Progenitor cell of endocrine pancreas (in vitro differentiated cells): ENCODE data around the gene LIPT2. TPM values are rescaled to one million over a fixed set of nuclear protein-coding genes. Genes with fewer than 3 reads are reported as not detected.

Experiments
- DNase-seq: peaks from one replicate; pipeline ENCODE4 v3.0.0; 2021; ENCODE audit warnings: low spot score; ENCODE audit not compliant: unreplicated experiment
- H3K27ac Mint-ChIP-seq: 2 replicates; pipeline ENCODE4 v1.8.0; 2021; ENCODE audit warnings: mild to moderate bottlenecking, moderate library complexity, mixed read lengths
- H3K27me3 Mint-ChIP-seq: 2 replicates; pipeline ENCODE4 v1.8.0; 2021; ENCODE audit warnings: mixed read lengths
- H3K36me3 Mint-ChIP-seq: 2 replicates; pipeline ENCODE4 v1.8.0; 2022; ENCODE audit warnings: mixed read lengths; ENCODE audit not compliant: insufficient read depth
- H3K4me1 Mint-ChIP-seq: 2 replicates; pipeline ENCODE4 v1.8.0; 2021; ENCODE audit warnings: low read depth, mixed read lengths
- H3K4me3 Mint-ChIP-seq: 2 replicates; pipeline ENCODE4 v1.8.0; 2021; ENCODE audit warnings: low read depth, mild to moderate bottlenecking, moderate library complexity, mixed read lengths
- H3K9me3 Mint-ChIP-seq: 2 replicates; pipeline ENCODE4 v1.8.0; 2021; ENCODE audit warnings: low read depth, mixed read lengths
- CTCF ChIP-seq: fragments of 200-600 bp; sonication (generic); IDR thresholded peaks from one replicate; pipeline ENCODE4 v1.5.0; 2021; ENCODE audit warnings: antibody characterized with exemption, mild to moderate bottlenecking; ENCODE audit not compliant: unreplicated experiment
- total RNA-seq: library from RNA; stranded (reverse); gene quantifications from 2 replicates; pipeline ENCODE4 v1.2.1, GENCODE V29; 2021

Gene LIPT2
- total RNA-seq, 1 donor from 2014 or later, result 9.1 TPM

DNA sequence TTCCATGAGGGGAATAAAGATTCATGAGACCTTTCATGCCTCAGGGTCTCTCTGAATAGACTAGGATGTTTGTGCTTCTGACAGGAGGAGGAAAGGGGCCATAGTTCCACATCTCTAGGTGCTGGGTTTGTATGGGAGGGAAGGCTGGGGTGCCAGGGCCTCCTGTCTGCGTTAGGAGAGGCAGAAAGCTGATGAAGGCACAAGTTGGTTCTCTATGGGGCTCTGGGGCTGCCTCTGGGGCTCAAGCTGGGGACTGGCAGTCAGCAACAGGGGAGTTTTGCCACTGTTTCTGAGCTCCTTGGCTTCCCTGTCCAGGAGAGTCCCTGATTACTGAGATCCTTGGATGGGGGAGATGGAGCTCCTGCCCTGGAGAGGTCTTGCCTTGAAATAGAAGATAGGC lies 30.3 kb downstream of the LIPT2 start:
- H3K27me3 Mint-ChIP-seq, result peaks cover 39% of the 10 kb centered on the region
- no peaks in the 10 kb centered on the region for H3K36me3 Mint-ChIP-seq
- no peak overlapping the region for H3K4me3 Mint-ChIP-seq
- no peaks in the 10 kb centered on the region for H3K9me3 Mint-ChIP-seq
- no peak for TF ChIP-seq CTCF
- H3K4me1 Mint-ChIP-seq, result peaks cover 2% of the 10 kb centered on the region
- no peak for DNase-seq
- no peak overlapping the region for H3K27ac Mint-ChIP-seq

- no peaks in the 10 kb centered on the region for H3K9me3 Mint-ChIP-seq
- no peak overlapping the region for H3K27ac Mint-ChIP-seq
- no peak for TF ChIP-seq CTCF
- peaks cover 33% of the 10 kb centered on the region for H3K27me3 Mint-ChIP-seq
- peaks cover 2% of the 10 kb centered on the region for H3K4me1 Mint-ChIP-seq
- H3K4me3 Mint-ChIP-seq, result no peak overlapping the region
- H3K36me3 Mint-ChIP-seq, result no peaks in the 10 kb centered on the region
- no peak for DNase-seq
Measured at GRCh38 chr11:74462631-74463030, 30.9 kb downstream of the LIPT2 start.

- no peak overlapping the region for H3K4me3 Mint-ChIP-seq
- H3K27me3 Mint-ChIP-seq, result peaks cover 31% of the 10 kb centered on the region
- H3K27ac Mint-ChIP-seq, result no peak overlapping the region
- H3K9me3 Mint-ChIP-seq, result no peaks in the 10 kb centered on the region
- no peak for TF ChIP-seq CTCF
- no peaks in the 10 kb centered on the region for H3K36me3 Mint-ChIP-seq
- DNase-seq, result no peak
- H3K4me1 Mint-ChIP-seq, result peaks cover 2% of the 10 kb centered on the region
Measured at GRCh38 chr11:74462009-74462408, 31.5 kb downstream of the LIPT2 start.

DNA sequence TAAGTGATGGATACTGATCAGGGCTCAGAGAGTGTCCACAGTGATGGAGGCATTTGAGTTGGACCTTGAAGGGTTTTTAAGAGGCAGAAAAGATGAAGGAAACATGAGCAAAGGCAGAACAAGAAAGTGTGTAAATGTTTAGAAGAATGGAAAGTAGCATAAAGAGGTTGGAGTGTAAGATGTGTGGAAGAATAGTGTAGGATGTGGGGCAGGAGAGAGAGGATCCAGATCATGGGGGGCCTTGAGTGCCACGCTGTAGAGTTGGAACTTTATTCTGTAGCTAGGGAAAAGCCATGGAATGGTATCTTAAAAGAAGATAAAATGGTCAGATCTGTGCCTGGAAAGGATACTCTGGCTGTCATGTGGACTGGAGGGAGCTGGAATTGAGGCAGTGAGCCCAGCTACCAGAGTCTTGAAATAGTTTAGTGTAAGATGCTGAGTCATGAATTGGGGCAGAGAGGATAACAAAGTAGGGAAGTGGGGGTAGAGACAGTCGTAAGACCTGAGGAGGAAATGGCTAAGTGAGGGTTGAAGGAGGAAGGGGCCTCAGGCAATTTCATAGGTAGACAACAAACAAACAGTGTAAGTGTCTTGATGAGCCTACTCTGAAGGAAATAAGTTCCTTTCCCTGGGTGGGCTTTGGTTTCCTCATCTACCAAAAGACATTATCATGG lies 32.9 kb downstream of the LIPT2 start:
- H3K27ac Mint-ChIP-seq, result no peak overlapping the region
- H3K9me3 Mint-ChIP-seq, result no peaks in the 10 kb centered on the region
- DNase-seq, result no peak
- H3K36me3 Mint-ChIP-seq, result no peaks in the 10 kb centered on the region
- peaks cover 18% of the 10 kb centered on the region for H3K27me3 Mint-ChIP-seq
- H3K4me3 Mint-ChIP-seq, result no peak overlapping the region
- TF ChIP-seq CTCF, result no peak
- H3K4me1 Mint-ChIP-seq, result peaks cover 2% of the 10 kb centered on the region

DNA sequence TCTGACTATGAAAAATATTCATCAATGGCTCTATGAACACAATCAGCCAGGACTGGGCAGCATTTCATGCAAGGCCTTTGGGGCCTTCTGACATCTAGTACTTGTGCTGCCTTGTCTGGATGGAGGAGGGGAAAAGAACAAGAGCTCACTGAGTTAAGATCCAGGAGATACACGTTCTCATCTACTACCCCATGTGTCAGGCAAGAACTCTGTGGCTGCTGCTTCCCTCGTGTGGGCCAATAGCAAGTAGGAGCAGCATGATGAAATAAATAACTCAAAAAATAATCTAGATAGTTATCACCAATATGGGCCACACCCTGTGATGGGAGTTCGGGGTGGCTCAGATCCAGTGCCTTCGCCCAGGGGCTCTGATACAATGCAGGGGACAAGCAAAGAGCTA lies 33.5 kb downstream of the LIPT2 start:
- no peaks in the 10 kb centered on the region for H3K36me3 Mint-ChIP-seq
- no peak overlapping the region for H3K27ac Mint-ChIP-seq

More for the DNA sequence above, 33.5 kb downstream of the LIPT2 start:
- Mint-ChIP-seq H3K27me3 (peaks cover 15% of the 10 kb centered on the region), H3K4me1 (no peaks in the 10 kb centered on the region), H3K4me3 (no peak overlapping the region), H3K9me3 (no peaks in the 10 kb centered on the region)
- no peak for TF ChIP-seq CTCF
- no peak for DNase-seq
